HG03575 (cell line): ENCODE measurements around the gene GPR176.

ENCODE experiments used
- ATAC-seq: cut with Tn5 transposase; IDR thresholded peaks from one replicate; pipeline ENCODE4 v1.9.1; 2021; ENCODE audit not compliant: unreplicated experiment, insufficient number of reproducible peaks, low FRiP score; ENCODE audit errors: extremely low read depth

Gene GPR176

GRCh38 chr15:39795486-39795885 is 124.6 kb downstream of the GPR176 start:
- no peak for ATAC-seq

GRCh38 chr15:39794954-39795353 is 125.1 kb downstream of the GPR176 start:
- no peak for ATAC-seq

- no peak for ATAC-seq
Observed at GRCh38 chr15:39793923-39794322, 126.1 kb downstream of the GPR176 start.

- no peak for ATAC-seq
Observed at GRCh38 chr15:39792844-39793335, 127.2 kb downstream of the GPR176 start.

GRCh38 chr15:39792025-39792843 is 127.8 kb downstream of the GPR176 start:
- no peak for ATAC-seq

- no peak for ATAC-seq
Observed at GRCh38 chr15:39789736-39790135, 130.3 kb downstream of the GPR176 start.

GRCh38 chr15:39788800-39789565 is 131.1 kb downstream of the GPR176 start:
- no peak for ATAC-seq

GRCh38 chr15:39788108-39788507 is 132.0 kb downstream of the GPR176 start:
- ATAC-seq = no peak

GRCh38 chr15:39787479-39787878 is 132.6 kb downstream of the GPR176 start:
- ATAC-seq = no peak

GRCh38 chr15:39786447-39787056 is 133.5 kb downstream of the GPR176 start:
- no peak for ATAC-seq

- no peak for ATAC-seq
Observed at GRCh38 chr15:39785841-39786240, 134.2 kb downstream of the GPR176 start.

- no peak for ATAC-seq
Observed at GRCh38 chr15:39785139-39785538, 134.9 kb downstream of the GPR176 start.

- ATAC-seq = no peak
Observed at GRCh38 chr15:39784638-39785037, 135.4 kb downstream of the GPR176 start.

GRCh38 chr15:39784125-39784524 is 135.9 kb downstream of the GPR176 start:
- no peak for ATAC-seq

- no peak for ATAC-seq
Observed at GRCh38 chr15:39783244-39783820, 136.7 kb downstream of the GPR176 start.

- ATAC-seq = peak; percentile 80
Observed at GRCh38 chr15:39782441-39783138, 137.5 kb downstream of the GPR176 start, which contains the start of gene FSIP1. Gene FSIP1, minus strand, starts transcription at chr15:39782841. Its CDS starts 6,317 bp downstream, at chr15:39776524.

- no peak for ATAC-seq
Observed at GRCh38 chr15:39781967-39782302, 138.1 kb downstream of the GPR176 start.

GRCh38 chr15:39781147-39781966 is 138.7 kb downstream of the GPR176 start:
- no peak for ATAC-seq
